CD1c-positive myeloid dendritic cell (primary cell): Measurements from ENCODE around the gene ATOSB.
"Not testable (repeated sequence)": the region's sequence is repeated elsewhere in the genome, so short reads cannot be mapped to it uniquely, and the experiment has no call there.

ENCODE experiments used
- DNase-seq: peaks from one replicate; pipeline ENCODE4 v3.0.0-alpha.2; 2016; ENCODE audit errors: extremely low spot score

Gene ATOSB

GRCh38 chr9:35115680-35116538, at the start of gene ATOSB:
TSS of gene ATOSB (minus strand) at chr9:35115862. CDS start at chr9:35108274, 7,588 bp downstream.
- DNase-seq: peak; percentile 97

- DNase-seq: no peak
Measured at GRCh38 chr9:35164711-35165110, 49.0 kb upstream of the ATOSB start.

DNA sequence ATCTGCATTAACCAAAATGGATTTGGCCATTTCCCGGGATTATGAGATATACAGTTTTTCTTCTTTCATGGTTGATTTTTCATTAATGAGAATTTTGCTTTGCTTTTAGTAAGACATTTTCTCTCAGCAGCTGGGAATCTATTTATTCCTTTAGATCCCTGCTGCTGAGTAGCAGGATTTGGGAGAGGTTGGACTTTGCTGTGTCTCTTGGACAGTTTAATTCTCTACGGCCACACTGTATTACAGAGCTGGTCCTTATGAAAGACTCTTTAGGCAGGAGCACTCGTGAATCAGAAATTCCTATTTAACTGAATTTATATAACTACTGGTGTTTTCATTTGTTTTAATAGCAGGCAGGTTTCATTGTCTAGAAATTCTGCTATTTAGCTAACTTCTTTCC, 47.8 kb upstream of the ATOSB start:
- DNase-seq: no peak

- DNase-seq: peak; percentile 11
Measured at GRCh38 chr9:35162605-35163315, 47.1 kb upstream of the ATOSB start.

DNA sequence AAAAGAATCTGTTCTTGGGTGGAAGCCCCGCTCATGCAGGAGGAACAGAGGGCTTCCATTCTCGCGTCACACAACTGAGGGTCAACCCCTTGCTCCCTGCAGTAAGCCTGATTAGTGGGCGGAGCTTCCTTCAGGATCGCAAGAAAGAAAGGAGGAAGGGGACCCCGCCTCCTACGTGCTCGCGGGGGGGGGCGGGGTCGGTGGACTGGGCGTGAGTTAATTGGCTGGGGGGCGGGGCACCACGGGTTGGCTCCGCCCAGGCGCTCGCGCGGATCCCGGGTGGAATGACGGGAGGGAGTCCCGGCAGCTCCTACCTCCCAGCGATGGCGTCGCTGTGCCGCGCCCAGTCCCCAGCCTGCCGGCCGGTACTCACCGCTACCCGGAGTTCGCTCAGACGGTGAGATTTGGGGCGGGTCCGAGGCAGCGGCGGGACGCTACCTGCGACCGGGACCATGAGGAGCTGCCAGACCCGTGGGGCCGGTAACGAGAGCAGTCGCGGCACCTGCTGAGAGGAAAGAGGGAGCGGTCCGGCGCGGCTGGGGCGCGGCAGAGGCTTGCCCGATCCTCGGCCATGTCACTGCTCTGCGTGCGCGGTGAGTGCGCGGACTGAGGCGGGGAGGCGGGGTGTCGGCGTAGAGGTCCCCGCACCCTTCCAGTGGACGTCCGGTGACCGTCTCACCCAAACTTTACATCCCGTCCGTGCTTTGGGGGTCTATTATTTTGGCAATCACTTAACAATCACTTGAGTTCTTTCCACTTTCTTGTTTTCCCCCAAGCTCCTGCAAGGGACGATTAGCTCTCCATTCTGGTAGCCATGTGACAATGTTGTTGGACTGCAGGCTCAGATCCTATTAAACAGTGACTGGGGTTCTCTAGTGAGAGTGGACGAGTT, 46.3 kb upstream of the ATOSB start, which contains the start of gene UNC13B:
Gene UNC13B (plus strand): TSS at position 297 of the 892 bp plus-strand sequence. CDS start 275 bp downstream, at position 572.
- DNase-seq: peak; percentile 91

DNA sequence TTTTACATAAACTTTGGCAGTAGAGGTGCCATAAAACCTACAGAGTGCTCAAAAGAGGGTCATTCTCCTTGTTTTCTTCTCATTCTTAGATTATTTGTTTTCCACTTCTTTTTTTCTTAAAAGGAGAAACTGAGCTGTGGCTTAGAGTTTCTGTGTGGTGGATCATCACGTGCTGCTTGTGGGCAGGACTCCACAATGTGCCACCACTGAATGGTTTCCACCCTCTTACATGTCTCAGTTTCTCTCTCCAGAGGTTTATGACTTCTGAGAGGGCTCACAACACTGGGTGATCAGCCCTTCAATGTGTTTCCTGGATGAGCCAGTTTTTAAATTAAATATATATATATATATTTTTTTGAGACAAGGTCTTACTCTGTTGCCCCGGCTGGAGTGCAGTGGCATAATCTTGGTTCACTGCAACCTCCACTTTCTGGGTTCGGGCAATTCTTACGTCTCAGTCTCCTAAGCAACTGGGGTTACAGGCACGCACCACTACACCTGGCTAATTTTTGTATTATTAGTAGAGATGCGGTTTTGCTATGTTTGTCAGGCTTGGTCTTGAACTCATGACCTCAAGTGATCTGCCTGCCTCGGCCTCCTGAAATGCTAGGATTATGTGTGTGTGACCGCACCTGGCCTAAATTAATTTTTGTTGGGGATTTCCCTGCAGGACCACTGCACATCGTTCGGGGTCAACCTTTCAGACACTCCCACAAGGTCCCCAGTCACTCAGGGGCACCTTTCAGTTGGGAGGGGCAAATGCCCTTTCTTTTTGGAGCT, 43.0 kb upstream of the ATOSB start:
- DNase-seq: no peak

DNA sequence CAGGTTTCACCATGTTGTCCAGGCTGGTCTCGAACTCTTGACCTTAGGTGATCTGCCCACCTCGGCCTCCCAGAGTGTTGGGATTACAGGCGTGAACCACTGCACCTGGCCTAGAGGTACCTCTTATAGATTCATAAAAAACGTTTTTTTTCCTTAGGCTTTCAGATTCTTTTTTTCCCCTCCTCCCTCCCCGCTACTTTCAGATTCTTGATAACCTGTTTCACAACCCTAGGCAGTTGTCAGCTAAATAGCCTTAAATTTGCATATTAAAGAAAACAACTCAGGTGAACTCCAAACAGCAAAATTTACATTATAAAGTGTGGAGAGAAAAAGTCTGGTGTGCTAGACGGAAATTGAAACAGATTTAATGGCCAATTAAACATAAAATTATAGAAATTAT, 42.2 kb upstream of the ATOSB start:
- not testable (repeated sequence) for DNase-seq

DNA sequence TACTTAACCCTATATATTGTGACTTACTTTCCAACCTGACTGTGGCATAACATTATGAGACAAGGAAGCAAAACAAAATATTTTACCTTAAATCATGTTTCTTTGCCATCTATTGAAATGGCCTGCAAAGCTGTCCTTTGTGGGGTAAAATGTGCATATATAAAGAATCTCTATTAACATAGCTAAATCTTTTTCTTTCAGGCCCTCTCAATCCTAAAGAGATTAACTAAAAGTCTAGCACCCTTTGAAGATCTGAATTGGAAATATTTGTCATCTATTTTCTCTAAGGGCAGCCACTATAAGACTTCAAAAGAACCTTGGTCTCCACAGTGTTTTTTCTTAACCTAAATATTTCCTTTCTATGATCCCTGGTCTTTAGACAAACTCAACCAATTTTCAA, 41.1 kb upstream of the ATOSB start:
- no peak for DNase-seq

DNA sequence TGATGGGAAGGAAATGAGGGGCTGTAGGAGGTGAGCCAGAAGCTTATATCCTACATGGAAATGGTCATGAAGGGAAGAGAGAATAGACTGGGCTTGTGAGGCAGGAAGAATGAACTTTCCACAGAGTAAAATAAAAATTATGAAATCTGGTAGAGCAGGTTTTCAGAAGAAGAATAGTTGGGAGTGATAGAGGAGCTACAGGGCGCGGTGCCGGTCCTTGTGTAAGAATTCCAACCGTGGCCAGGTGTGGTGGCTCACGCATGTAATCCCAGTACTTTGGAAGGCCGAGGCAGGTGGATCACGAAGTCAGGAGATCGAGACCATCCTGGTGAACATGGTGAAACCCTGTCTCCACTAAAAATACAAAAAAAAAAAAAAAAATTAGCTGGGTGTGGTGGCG, 37.3 kb upstream of the ATOSB start:
- no peak for DNase-seq

DNA sequence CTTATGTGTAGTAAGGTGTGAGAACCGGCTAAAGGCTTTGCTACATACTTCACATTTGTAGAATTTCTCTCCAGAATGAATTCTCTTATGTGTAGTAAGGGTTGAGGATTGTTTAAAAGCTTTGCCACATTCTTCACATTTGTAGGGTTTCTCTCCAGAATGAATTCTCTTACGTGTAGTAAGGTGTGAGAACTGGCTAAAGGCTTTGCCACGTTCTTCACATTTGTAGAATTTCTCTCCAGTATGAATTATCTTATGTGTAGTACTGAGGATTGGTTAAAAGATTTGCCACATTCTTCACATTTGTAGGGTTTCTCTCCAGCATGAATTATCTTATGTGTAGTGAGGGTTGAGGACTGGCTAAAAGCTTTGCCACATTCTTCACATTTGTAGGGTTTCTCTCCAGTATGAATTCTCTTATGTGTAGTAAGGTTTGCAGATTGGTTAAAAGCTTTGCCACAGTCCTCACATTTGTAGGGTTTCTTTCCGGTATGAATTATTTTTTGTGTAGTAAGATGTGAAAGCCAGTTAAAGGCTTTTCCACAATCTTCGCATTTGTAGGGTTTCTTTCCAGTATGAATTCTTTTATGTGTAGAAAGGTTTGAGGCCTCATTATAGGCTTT, 32.4 kb upstream of the ATOSB start:
- not testable (repeated sequence) for DNase-seq

DNA sequence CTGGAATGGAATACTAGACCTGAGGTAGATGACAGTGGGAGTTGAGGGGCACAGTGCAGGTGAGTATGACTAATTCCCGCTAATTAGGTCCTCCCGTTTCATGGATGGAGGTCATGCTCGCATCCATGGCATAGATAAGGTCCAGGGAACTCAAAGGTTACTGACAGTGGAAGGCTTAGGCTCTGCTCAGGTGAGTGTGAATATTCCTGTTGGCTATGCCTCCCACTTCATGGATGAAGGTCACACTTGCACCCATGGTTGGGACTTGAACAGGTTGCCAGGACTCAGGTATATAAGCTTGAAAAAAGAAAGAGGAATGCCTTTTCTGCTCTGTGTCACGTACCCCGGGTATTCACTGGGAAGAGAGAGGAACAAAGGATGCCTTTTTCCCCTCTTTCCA, 26.4 kb upstream of the ATOSB start:
- DNase-seq: no peak

- no peak for DNase-seq
Measured at GRCh38 chr9:35140093-35140492, 24.4 kb upstream of the ATOSB start.

- no peak for DNase-seq
Measured at GRCh38 chr9:35136866-35137265, 21.2 kb upstream of the ATOSB start.

DNA sequence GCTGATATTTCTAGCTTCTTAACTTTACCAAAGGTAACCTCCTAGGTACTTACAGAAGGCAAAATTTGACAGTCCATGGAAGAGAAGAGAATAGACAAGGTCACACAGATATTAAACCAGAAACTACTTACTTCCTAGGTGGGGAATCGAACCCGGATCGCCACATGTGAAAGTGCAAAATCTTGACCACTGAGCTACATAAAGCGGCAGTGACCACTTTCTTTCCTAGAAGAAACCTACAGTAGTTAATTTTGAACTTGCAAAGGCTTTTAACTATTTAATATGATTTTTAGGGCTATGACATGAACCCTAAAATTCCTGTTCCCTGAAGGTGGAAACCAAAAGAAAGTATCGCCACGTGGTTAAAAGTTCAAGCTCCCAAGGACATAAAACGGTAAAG, 20.3 kb upstream of the ATOSB start:
- no peak for DNase-seq

DNA sequence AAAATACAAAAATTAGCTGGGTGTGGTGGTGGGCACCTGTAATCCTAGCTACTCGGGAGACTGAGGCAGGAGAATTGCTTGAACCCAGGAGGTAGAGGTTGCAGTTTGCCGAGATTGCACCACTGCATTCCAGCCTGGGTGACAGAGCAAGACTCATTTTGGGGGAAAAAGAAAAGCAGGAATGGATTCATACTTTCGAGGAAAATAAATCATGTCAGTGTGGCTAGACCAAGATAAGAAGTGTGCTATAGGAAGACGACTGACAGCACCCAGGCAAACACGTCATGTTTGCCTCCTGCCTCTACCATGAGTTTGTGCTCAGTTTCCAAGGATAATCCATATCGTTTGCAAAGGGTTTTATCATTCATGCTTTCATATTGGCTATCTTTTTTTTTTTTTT, 19.3 kb upstream of the ATOSB start:
- no peak for DNase-seq

- peak; percentile 94 for DNase-seq
Measured at GRCh38 chr9:35116898-35117551, 1.4 kb upstream of the ATOSB start.

DNA sequence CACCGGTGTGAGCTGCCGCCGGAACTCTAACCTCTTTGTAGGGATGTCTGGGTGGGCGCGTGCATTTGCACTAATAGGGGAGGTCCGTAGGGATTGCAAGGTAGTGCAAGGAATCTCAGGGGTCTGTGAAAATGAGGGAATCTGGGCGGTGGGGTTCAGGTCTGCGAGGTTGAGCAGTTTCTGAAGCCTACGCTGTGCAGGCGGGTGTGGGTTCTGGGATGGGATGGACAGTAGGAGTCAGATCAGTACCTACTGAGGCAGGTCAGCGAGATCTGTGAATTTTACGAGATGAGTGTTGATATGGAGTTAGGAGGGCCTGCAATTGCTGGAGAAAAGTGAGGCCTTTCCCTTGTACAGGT, 856 bp upstream of the ATOSB start:
- no peak for DNase-seq

DNA sequence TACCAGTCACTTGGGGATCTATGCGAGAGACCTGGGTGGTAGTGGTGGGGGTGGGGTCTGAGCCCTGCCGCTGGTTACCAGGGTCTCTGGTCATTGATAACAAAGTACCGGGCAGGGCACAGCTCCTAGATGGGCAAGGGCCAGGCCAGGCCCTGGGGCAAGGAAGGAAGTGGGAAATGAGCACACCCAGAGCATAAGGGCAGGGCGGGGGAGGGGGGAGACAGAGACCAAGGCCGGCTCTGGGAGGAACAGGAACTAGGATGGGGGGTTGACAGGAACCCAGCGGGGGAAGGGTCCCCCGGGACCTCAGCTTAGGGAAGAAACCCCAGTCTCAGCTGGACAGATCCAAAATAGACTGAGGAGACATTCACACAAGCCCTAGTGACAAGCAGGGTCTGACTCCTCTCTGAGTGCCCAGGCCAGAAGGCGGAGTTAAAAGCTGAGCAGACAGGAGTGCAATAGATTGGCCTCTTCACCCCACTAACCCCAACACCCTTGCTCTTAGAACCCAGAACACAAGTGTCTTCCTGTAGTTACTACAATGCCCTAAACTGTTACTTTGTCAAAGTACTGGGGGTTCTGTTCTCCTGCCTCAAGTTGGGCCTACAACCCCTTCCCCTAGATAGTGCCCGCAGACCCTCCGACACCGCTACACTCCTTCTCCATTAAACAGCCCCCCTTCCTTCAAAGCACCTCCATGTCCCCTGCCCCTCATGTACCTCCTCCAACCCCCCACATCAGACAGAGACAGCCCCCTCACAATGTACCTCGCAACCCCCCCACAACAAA, 628 bp downstream of the ATOSB start:
- DNase-seq: peak; percentile 86

DNA sequence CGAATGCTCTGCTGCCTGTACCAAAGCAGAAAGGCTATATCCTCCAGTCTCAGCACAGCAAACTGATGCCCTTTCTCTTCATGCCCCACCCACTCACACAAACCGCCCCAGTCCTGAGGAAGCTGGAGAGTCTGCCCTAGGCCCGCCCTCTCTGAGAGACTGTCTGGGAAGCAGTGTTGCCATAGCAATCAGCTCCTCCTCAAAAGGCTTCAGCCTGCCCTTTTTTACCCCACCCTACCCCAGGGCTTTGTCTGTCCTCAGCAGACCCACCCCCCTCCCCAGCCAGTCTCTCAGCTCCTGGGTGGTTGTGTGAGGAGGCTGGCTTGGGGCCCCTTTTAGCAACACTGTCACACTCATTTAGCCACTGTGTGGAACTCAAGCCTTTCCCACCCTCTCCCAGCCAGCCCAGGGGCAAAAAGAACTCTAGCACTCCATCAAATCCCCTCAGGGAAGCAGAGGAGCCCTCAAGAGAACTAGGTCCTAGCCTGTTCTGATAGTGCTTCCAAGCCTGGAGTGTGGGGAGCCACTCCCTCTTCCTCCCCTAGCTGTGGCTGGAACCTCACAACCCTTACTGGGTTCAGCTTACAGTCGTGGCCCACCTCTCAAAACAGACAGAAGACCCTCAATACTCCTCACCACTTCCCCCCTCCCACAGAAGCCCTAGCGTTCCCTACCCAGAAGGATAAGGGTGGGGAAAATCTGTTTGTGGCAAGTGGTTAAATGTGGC, 1.4 kb downstream of the ATOSB start:
- peak; percentile 94 for DNase-seq
